IMR-90 (cell line): ENCODE data around the gene TEX13D.

ENCODE experiments used
- BHLHE40 ChIP-seq: fragments of 150-350 bp; IDR thresholded peaks from 2 replicates; pipeline ENCODE4 v1.6.1; 2016; ENCODE audit warnings: mild to moderate bottlenecking, low read depth, low read length
- CEBPB ChIP-seq: IDR thresholded peaks from 2 replicates; pipeline ENCODE4 v1.6.1; 2012; ENCODE audit warnings: low read depth, low read length, improper control_type of control experiment
- CTCF ChIP-seq: conservative IDR thresholded peaks from 2 replicates; pipeline ENCODE4 v1.5.1; 2012; ENCODE audit warnings: mild to moderate bottlenecking, low read depth, low read length, improper control_type of control experiment
- ELK1 ChIP-seq: fragments of 150-350 bp; IDR thresholded peaks from 2 replicates; pipeline ENCODE4 v1.6.1; 2016; ENCODE audit warnings: low read depth, mild to moderate bottlenecking, low read length, moderate library complexity, borderline replicate concordance
- FOS ChIP-seq: fragments of 150-350 bp; IDR thresholded peaks from 2 replicates; pipeline ENCODE4 v1.6.1; 2016; ENCODE audit warnings: low read depth, low read length
- NFE2L2 ChIP-seq: fragments of 150-350 bp; IDR thresholded peaks from 2 replicates; pipeline ENCODE4 v1.6.1; 2016; ENCODE audit warnings: low read depth, mild to moderate bottlenecking, low read length
- POLR2A ChIP-seq: IDR thresholded peaks from 2 replicates; pipeline ENCODE4 v1.6.1; 2012; ENCODE audit warnings: mild to moderate bottlenecking, low read depth, low read length
- RAD21 ChIP-seq: IDR thresholded peaks from 2 replicates; pipeline ENCODE4 v1.6.1; 2012; ENCODE audit warnings: low read length, improper control_type of control experiment
- RCOR1 ChIP-seq: IDR thresholded peaks from 2 replicates; pipeline ENCODE4 v1.6.1; 2012; ENCODE audit warnings: mild to moderate bottlenecking, low read length, improper control_type of control experiment; ENCODE audit not compliant: insufficient replicate concordance
- SMC3 ChIP-seq: fragments of 150-350 bp; IDR thresholded peaks from 2 replicates; pipeline ENCODE4 v1.6.1; 2016; ENCODE audit warnings: low read depth, mild to moderate bottlenecking, antibody characterized with exemption, low read length, moderate library complexity

GRCh38 chrX:124333862-124334261 lies 1.4 kb downstream of the TEX13D start:
- TF ChIP-seq ELK1 (no peak), POLR2A (no peak), CTCF (no peak), RAD21 (no peak), CEBPB (no peak), FOS (no peak), SMC3 (no peak), BHLHE40 (no peak), NFE2L2 (no peak), RCOR1 (no peak)
